Ecto neural progenitor cell (in vitro differentiated cells): ENCODE results near the gene WDR70.
"Not testable (repeated sequence)": the region's sequence is repeated elsewhere in the genome, so short reads cannot be mapped to it uniquely, and the experiment has no call there.

Source experiments
- DNase-seq: peaks from one replicate; pipeline ENCODE4 v3.0.0-alpha.2; 2018; ENCODE audit warnings: low spot score

The WDR70 gene

DNA sequence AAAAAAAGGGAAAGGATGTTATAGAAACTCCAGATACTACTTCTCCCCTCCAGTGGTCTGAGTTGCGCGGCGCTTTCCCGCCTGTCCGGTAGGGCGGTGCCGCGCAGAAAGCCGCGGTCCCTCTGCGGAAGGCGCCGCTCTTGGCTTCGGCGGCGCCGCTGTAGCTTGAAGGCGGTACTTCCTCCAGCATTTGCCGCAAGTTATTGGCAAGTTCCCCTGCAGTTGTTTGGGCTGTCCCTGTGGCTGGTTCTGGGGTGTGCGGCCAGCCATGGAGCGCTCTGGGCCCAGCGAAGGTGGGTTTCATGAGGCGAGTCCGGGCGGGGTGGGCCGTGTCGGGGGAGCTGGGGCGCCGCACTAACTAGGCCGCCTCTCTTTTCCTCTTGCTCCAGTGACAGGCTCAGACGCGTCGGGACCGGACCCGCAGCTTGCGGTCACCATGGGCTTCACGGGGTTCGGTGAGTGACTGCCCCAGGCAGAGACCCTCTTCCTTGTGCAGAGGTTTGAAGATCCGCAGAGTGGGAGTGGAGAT, at the start of gene WDR70:
TSS of gene WDR70 (plus strand) at position 219 of the 529 bp plus-strand sequence. CDS start at position 269, 50 bp downstream.
- peak; percentile 88 for DNase-seq

DNA sequence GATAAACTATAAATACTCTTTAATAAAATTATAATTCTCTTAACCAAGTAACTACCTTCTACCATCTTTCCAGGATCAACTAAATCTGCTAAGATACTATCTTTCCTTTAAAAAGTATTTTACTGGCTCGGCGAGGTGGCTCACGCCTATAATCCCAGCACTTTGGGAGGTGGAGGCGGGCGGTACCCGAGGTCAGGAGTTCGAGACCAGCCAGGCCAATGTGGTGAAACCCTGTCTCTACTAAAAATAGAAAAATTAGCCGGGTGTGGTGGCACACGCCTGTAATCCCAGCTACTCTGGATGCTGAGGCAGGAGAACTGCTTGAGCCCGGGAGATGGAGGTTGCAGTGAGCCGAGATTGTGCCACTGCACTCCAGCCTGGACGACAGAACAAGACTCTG, 44.4 kb upstream of the WDR70 start:
- DNase-seq = not testable (repeated sequence)

DNA sequence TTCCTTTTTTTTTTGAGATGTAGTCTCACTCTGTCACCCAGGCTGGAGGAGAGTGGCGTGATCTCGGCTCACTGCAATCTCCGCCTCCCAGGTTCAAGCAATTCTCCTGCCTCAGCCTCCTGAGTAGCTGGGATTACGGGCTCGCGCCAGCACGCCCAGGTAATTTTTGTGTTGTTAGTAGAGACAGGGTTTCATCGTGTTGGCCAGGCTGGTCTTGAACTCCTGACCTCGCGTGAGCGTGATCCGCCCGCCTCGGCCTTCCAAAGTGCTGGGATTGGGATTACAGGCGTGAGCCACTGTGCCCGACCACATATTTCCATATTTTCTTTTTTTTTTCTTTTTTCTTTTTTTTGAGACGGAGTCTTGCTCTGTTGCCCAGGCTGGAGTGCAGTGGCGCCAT, 36.4 kb upstream of the WDR70 start:
- DNase-seq = not testable (repeated sequence)

DNA sequence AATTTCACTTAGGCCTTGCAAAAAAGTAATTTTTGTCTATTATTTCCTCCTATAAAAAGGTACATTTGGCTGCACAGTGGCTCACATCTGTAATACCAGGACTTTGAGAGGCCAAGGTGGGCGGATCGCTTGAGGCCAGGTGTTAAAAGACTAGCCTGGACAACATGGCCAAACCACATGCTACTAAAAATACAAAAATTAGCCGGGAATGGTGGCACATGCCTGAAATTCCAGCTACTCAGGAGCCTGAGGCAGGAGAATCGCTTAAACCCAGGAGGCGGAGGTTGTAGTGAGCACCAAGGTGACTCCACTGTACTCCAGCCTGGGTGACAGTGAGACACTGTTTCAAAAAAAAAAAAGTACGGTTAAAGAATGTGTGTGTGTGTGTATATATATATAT, 24.0 kb upstream of the WDR70 start:
- DNase-seq = no peak

DNA sequence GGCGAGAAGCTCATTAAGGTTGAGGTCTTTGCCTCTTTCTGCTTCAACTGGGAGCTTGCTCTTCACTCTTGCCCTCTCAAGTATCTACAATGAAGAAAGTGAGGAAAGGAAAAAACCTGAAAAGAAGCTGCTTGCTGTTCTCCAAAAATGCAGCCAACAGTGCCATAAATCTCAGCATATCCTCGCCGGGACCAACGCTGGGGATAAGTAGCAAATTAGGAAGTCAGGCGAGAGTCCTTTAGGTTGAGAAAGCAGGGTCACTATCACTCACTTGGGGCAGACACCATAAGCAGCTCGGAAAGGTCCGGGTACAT, 8.6 kb upstream of the WDR70 start:
- no peak for DNase-seq

DNA sequence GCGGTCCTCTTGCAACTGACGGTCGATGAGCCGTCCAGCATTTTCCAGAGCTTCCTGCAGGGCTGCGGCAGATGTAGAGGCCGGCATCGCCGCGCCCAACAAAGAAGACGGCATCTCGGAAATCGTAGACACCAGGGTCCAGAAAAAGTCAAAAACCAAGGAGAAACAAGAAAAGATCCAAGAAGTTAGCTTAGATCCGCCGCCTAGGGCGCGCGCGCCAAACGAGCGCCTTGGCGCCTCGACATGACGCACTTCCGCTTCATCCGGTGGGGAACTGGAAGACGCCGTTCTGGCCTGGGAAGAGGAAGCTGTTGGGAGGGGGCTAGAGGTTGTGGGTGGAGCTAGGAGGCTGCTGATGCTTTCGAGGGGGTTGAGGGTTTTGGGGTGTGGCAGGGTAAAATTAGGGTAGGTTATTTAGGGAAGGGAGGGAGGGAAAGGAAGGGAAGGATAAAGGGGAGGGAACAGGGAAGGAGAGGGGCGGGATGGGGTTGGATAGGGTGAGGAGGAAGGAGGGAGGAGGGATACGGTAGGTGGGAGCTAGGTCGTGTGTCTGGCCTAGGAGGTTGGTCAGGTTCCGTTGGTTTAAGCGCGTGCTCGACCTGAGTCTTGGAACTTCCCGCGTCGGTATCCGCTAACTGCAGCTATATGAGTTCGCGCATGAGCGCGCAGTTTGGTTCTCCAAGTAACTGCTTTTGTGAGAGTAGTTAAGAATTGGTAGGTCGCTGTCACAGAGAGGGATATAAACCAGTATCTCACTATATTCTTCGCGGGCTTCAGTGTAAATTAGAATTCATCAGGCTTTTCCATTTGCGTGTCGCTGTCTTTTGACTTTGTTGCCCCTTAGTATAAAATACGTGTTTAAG, 8.0 kb upstream of the WDR70 start, which contains the start of gene NUP155:
TSS of gene NUP155 (minus strand) at position 243 of the 863 bp plus-strand sequence. CDS start at position 114, 129 bp downstream.
- peak; percentile 92 for DNase-seq

DNA sequence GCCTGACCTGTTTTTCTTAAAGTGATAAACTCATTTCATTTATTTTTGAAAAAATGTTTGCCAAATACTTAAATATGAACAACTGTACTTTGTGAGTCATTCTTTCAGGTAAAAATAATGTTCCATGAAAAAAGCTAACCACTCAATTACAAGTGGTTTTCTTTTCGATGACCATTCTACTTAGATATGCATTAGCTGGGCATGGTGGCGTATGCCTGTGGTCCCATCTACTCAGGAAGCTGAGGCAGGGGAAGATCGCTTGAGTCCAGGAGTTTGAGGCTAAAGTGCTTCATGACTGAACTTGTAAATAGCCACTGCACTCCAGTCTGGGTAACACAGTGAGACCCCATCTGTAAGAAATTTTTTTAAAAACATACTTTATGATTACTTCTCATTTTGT, 4.0 kb upstream of the WDR70 start:
- no peak for DNase-seq

DNA sequence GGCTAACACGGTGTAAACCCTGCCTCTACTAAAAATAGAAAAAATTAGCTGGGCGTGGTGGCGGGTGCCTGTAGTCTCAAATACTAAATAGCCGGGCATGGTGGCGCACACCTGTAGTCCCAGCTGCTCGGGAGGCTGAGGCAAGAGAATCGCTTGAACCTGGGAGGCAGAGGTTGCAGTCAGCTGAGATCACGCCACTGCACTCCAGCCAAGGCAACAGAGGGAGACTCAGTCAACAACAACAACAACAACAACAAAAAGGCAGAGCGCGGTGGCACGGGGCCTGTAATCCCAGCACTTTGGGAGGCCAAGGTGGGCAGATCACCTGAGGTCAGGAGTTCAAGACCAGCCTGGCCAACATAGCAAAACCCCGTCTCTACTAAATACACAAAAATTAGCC, 1.1 kb upstream of the WDR70 start:
- not testable (repeated sequence) for DNase-seq

DNA sequence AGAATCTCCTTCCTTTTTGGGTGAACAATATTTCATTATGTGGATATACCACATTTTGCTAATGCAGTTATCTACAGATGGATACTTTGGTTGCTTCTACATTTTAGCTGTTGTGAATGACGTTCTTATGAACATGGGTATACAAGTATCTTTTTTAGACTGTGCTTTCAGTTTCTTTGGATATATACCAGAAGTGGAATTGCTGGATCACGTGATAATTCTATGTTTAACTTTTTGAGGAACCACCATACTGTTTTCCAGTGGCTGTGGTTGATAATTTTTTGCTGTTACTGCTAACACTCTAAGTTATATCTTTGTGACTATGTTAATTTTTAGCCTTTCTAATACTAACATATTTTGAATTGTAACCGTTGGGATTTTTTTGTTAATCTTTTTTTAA, 12.5 kb downstream of the WDR70 start:
- no peak for DNase-seq

DNA sequence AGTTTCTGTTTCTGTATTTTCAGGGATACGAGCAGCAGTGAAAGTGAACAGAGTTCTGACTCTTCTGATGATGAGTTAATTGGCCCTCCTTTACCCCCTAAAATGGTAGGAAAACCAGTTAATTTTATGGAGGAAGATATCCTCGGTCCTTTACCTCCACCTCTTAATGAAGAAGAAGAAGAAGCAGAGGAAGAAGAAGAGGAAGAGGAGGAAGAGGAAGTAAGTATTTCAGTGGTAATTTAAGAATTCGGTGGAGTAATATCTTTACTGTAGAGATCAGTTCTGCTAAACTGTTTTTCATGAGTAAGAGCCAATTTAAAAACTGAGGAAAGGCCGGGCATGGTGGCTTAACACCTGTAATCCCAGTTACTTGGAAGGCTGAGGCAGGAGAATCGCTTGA, 17.2 kb downstream of the WDR70 start:
- no peak for DNase-seq

DNA sequence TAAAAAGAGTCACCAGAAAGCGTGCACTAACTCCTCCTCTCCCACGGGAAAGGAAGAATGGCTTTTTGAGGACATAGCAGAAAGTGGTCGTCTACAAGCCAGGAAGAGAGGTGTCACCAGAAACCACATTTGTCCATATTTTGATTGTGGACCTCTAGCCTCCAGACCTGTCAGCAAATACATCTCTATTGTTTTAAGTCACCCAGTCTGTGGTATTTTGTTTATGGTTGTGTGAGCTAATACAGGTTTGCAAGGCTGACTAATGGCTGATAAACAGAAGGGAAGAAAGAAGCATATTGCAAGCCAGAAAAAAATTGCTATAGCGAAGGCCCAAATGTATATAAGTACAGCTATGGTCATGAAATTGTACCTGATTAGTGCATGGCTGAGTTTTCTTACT, 21.4 kb downstream of the WDR70 start:
- DNase-seq = no peak

DNA sequence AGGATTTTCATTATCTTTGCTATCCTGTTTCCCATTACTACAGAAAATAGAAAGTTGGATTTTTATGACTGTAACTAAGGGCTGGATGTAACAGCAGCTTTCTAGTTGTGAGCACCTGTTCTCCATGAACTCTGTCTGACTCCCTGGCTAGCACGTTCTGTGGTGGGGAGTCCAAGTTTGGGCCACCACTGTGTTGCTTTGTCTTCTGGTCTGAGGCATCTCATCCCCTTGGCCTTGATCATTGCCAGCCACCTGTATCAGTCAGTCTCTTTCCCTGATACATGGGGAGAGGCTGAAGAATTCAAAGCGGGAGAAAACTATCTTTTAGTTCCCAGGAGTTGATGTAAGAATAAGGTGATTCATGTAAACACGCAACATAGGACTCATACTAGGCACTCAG, 33.4 kb downstream of the WDR70 start:
- no peak for DNase-seq

DNA sequence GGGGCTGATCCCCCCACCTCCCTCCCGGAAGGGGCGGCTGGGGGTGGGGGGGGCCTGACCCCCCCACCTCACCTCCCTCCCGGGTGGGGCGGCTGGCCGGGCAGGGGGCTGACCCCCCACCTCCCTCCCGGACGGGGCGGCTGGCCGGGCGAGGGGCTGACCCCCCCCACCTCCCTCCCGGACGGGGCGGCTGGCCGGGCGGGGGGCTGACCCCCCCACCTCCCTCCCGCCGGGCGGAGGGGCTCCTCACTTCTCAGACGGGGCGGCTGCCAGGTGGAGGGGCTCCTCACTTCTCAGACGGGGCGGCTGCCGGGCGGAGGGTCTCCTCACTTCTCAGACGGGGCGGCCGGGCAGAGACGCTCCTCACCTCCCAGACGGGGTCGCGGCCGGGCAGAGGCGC, 36.3 kb downstream of the WDR70 start:
- DNase-seq = not testable (repeated sequence)

DNA sequence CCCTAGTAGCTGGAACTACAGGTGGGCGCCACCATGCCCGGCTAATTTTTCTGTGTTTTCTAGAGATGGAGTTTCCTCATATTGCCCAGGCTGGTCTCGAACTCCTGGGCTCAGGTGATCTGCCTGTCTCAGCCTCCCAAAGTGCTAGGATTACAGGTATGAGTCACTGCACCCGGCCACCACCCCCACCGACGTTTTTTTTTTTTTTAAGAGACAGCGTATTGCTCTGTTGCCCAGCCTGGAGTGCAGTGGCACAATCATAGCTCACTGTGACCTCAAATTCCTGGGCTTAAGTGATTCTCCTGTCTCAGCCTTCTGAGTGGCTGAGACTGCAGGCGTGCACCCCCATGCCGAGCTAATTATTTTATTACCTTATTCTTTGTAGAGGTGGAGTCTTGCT, 38.2 kb downstream of the WDR70 start:
- DNase-seq = no peak

DNA sequence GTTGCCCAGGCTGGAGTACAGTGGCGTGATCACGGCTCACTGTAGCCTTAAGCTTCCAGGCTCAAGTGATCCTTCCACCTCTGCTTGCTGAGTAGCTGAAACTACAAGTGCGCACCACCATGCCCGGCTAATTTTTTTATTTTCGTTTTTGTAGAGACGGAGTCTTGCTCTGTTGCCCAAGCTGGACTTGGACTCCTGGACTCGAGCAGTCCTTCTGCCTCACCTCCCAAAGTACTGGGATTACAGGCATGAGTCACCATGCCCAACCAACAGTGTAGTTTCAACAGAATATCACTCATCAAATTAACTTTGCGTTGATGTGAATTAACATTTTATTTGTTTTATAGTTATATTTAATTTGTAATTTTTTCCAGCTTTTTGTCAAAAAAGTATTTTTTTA, 45.3 kb downstream of the WDR70 start:
- DNase-seq = no peak

DNA sequence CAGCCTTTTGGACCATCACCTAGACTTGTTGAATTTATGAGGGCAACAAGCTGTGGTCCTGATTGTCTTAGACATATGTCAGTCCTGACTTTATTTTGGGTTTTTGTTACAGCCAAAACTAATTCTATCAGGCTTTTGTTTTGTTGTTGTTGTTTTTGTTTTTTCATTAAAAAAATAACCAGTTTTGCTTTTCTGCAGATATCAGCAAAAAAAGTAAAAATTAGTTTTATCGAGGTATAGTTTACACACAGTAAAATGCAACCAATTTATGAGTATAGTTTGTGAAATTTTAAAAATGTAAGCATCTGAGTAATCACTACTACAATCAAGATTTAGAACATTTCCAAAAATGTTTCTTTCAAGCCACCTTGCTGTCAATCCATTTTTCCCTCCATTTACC, 48.9 kb downstream of the WDR70 start:
- DNase-seq = no peak

DNA sequence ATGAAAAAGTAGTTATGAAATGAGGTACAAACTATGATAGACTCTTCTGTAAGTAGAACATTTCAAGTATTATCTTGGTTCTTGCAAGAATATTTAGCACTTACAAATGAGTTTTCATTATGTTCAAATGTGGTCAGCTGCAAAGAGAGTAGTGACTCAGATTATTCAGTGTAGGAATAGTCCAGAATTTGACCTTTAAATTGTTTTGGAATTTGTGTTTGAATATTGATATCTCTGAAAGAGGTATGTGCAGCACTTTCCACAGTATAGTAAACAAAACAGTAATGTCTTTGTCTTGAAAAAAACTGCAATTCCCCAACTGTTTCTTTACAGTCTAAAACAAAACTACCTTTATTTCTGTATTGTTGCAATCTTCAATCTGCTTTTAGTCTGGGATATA, 56.1 kb downstream of the WDR70 start:
- DNase-seq = no peak

DNA sequence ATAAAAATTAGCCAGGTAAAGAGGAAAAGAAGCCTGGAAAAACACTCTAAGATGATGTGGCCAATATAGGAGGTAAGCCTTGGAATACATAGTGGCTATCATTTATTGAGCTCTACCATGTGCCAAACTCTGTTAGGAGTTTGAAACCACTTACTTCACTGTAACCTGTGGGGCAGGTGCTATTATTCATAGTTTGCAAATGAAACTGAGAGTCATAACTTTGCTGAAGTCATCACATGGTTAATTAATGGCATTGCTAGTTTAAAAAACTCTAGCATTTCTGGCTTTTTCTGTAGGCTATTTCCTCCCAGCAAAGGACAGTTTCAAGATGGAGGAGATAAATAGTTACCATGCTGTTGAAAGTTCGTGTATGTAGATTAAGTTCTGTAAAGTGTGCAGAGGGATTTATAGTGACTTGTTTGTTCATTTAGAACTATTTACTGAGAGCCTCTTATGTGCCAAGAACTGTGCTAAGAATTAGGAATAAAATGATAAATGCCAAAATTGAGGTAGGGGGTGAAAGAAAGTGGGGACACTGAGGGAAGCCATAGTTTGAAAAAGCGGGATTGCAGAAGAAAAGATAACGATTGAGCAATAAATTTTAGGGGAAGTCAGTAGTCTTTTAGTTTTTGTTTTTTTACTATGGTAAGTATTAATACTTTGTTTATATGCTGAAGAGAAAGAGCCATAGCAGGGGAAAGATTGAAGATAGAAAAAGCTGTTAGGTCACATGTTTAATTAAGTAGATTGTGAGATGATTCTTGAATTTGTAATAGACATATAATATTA, 57.2 kb downstream of the WDR70 start:
- no peak for DNase-seq

DNA sequence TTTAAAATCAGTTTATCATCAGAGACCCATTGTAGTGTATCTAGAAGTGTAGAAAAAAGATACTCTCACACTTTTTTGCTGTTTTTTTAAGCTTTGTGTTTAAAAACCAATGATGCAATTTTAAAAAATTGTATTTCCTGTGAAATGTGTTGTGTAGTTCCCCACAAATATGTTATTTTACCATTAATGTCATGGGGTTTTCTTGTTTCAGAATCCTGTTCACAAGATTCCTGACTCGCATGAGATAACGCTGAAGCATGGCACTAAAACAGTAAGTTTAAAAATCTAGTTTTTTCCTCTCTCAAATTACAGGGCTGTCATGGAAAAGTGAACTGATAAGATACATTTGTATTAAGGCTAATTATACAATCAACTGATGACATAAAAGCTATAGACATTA, 58.6 kb downstream of the WDR70 start:
- no peak for DNase-seq

DNA sequence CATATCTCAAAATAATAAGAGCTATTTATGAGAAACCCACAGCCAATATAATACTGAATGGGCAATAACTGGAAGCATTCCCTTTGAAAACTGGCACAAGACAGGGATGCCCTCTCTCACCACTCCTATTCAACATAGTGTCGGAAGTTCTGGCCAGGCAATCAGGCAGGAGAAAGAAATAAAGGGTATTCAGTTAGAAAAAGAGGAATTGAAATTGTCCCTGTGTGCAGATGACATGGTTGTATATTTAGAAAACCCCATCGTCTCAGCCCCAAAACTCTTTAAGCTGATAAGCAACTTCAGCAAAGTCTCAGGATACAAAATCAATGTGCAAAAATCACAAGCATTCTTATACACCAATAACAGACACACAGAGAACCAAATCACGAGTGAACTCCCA, 66.7 kb downstream of the WDR70 start:
- DNase-seq = not testable (repeated sequence)

DNA sequence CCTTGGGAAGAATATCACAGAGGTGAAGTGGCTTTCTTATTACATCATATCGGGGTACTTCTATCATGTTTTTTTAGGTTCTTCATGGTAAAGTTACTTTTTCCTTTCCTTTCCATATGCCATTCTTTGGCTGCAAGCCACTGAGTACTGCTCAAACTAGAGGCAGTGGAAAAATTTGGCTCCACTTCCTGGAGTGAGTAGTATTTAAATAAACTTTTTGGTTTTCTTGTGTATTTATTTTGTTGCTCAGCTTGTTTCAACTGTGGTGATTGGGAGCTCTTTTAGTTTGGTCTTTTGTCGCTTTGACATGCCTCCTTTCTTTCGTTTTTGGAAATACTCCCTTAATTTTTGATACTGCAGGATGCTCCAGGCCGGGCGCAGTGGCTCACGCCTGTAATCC, 69.8 kb downstream of the WDR70 start:
- DNase-seq = no peak

DNA sequence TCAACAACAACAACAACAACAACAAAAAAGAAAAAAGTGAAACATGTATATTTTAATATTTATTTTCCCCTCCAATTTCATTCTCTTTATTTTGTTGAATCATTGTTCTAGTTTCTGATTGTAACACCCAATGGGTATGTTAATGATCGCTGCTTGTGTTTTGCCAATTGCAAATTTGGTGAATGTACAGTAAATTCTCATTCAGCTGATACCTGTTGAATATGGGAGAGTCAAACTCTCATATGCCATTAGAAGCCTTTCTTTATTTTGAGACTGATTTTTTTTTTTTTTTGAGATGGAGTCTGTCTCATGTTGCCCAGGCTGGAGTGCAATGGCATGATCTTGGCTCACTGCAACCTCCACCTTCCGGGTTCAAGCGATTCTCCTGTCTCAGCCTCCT, 72.9 kb downstream of the WDR70 start:
- not testable (repeated sequence) for DNase-seq

DNA sequence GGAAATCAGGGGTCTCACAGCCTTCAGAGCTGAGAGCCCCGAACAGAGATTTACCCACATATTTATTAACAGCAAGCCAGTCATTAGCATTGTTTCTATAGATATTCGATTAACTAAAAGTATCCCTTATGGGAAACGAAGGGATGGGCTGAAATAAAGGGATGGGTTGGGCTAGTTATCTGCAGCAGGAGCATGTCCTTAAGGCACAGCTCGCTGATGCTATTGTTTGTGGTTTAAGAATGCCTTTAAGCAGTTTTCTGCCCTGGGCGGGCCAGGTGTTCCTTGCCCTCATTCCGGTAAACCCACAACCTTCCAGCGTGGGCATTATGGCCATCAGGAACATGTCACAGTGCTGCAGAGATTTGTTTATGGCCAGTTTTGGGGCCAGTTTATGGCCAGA, 74.1 kb downstream of the WDR70 start:
- not testable (repeated sequence) for DNase-seq
